Peyer's patch (tissue), 4 donors: ENCODE results near the gene ZCCHC17. TPM values are rescaled to one million over a fixed set of nuclear protein-coding genes. Genes with fewer than 3 reads are reported as not detected.

Experiments
- DNase-seq, 3 donors: peaks; one replicate each; pipeline ENCODE4 v3.0.0-alpha.2; 2017 to 2019
- H3K27ac ChIP-seq, 4 donors: fragments of 200-600 bp; sonication (generic); one replicate each; pipeline ENCODE4 v1.5.1; 2016 to 2019
- H3K27me3 ChIP-seq, 2 donors: fragments of 200-600 bp; sonication (generic); one replicate each; pipeline ENCODE4 v1.5.1; 2019
- H3K36me3 ChIP-seq, 3 donors: fragments of 200-600 bp; sonication (generic); one replicate each; pipeline ENCODE4 v1.5.1; 2016 to 2019
- H3K4me1 ChIP-seq, 4 donors: fragments of 200-600 bp; sonication (generic); one replicate each; pipeline ENCODE4 v1.5.1; 2016 to 2019
- H3K4me3 ChIP-seq, 4 donors: fragments of 200-600 bp; sonication (generic); 1 replicate in 3 of 4; 2 replicates in 1 of 4; pipeline ENCODE4 v1.5.1; 2016 to 2019; ENCODE audit warnings: mild to moderate bottlenecking in 1 of 4
- H3K9me3 ChIP-seq, 4 donors: fragments of 200-600 bp; sonication (generic); one replicate each; pipeline ENCODE4 v1.5.1; 2016 to 2019; ENCODE audit warnings: mild to moderate bottlenecking in 1 of 4
- POLR2A ChIP-seq, 2 donors: fragments of 450-650 bp; IDR thresholded peaks; one replicate each; pipeline ENCODE4 v1.5.1; 2017; ENCODE audit warnings: antibody characterized with exemption in 2 of 2, mild to moderate bottlenecking in 2 of 2, moderate library complexity in 2 of 2
- total RNA-seq, 4 donors: library from RNA; depleted of rRNA; stranded (reverse); fragments of >200 nt; gene quantifications; one replicate each; pipeline ENCODE4 v1.1.0, GENCODE V29; 2016
- TF ChIP-seq, protein P1 (sequence below), 6 experiments: fragments of 450-650 bp in 4 of 6; fragments of 200-600 bp in 2 of 6; sonication (generic) in 1 of 6; IDR thresholded peaks; one replicate each; pipeline ENCODE4 v1.5.1; 2017 to 2019; ENCODE audit warnings: antibody characterized with exemption in 6 of 6, mild to moderate bottlenecking in 3 of 6, moderate library complexity in 1 of 6

ZCCHC17 gene
- total RNA-seq, 4 donors from 2014 or later = 5.4 to 9.8 (median 8.1) TPM

DNA sequence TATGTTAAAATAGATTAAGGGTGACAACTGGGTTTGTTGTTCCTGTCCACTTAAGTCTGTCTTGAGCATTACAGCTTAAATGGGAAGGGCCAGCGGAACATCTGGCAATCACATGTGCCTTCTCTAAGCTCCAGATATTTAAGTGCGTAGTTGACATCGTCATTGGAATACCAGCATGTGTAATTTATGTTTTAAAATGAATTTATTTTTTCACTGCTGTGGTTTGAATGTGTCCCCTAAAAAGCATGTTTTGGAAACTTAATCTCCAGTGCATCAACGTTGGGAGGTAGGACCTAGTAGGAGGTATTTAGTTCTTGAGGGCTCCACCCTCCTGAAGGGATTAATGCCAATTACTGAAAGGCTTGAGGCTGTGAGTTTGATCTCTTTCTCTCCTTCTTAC is 13.4 kb downstream of the ZCCHC17 start:
- Histone ChIP-seq H3K4me1 (no peaks in the 10 kb centered on the region), H3K9me3 (no peaks in the 10 kb centered on the region), H3K27ac (no peak overlapping the region), H3K4me3 (no peak overlapping the region), H3K36me3 (peaks cover 0 to 39% (median 0%) of the 10 kb centered on the region in 3 donors), H3K27me3 (no peaks in the 10 kb centered on the region)
- no peak for DNase-seq
- TF ChIP-seq, protein P1, sequence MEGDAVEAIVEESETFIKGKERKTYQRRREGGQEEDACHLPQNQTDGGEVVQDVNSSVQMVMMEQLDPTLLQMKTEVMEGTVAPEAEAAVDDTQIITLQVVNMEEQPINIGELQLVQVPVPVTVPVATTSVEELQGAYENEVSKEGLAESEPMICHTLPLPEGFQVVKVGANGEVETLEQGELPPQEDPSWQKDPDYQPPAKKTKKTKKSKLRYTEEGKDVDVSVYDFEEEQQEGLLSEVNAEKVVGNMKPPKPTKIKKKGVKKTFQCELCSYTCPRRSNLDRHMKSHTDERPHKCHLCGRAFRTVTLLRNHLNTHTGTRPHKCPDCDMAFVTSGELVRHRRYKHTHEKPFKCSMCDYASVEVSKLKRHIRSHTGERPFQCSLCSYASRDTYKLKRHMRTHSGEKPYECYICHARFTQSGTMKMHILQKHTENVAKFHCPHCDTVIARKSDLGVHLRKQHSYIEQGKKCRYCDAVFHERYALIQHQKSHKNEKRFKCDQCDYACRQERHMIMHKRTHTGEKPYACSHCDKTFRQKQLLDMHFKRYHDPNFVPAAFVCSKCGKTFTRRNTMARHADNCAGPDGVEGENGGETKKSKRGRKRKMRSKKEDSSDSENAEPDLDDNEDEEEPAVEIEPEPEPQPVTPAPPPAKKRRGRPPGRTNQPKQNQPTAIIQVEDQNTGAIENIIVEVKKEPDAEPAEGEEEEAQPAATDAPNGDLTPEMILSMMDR (IDR thresholded peaks at IDR 0.05) = no peak
- no peak for TF ChIP-seq POLR2A (IDR thresholded peaks at IDR 0.05)

DNA sequence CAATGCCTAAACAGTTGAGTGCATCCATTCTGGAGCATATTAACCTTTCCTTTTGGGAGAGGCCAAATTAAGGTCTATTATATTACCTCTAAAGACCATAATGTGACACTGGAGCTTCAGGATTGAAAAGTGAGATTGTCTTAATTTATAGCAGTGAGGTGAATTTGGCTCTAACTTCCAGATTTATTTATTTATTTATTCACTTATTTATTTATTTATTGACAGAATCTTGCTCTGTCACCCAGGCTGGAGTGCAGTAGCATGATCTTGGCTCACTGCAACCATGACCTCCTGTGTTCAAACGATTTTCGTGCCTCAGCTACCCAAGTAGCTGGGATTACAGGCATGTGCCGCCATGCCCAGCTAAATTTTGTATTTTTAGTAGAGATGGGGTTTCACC is 19.1 kb downstream of the ZCCHC17 start:
- no peak for DNase-seq
- H3K4me3 ChIP-seq = no peak overlapping the region
- H3K4me1 ChIP-seq = no peaks in the 10 kb centered on the region
- peaks cover 0 to 84% (median 0%) of the 10 kb centered on the region in 3 donors for H3K36me3 ChIP-seq
- H3K9me3 ChIP-seq = no peaks in the 10 kb centered on the region
- no peaks in the 10 kb centered on the region for H3K27me3 ChIP-seq
- TF ChIP-seq POLR2A (IDR thresholded peaks at IDR 0.05) = no peak
- TF ChIP-seq, protein P1 (IDR thresholded peaks at IDR 0.05) = no peak
- H3K27ac ChIP-seq = no peak overlapping the region

DNA sequence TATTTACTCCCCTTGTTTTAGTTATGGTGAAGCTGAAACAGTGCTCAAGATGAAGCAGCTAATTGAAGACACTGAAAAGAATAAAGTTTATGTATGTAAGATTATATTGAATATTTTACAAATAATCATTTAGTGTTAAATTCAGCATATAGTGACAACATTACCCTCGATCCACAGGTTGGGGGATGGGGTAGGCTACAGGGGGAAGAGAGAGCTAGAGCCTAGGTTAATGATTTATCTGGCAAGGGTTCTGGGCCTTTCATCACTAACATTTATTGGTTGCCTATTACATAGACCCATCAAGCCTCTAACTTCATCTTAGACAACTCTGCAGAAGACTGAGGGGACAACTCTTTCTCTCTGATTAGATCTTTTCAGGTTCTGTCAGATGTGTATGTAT is 21.3 kb downstream of the ZCCHC17 start:
- Histone ChIP-seq H3K27ac (no peak overlapping the region), H3K9me3 (no peaks in the 10 kb centered on the region), H3K4me1 (no peaks in the 10 kb centered on the region), H3K4me3 (no peak overlapping the region), H3K27me3 (no peaks in the 10 kb centered on the region), H3K36me3 (peaks cover 0 to 67% (median 0%) of the 10 kb centered on the region in 3 donors)
- TF ChIP-seq POLR2A (IDR thresholded peaks at IDR 0.05) = no peak
- TF ChIP-seq, protein P1 (IDR thresholded peaks at IDR 0.05) = no peak
- DNase-seq = no peak

DNA sequence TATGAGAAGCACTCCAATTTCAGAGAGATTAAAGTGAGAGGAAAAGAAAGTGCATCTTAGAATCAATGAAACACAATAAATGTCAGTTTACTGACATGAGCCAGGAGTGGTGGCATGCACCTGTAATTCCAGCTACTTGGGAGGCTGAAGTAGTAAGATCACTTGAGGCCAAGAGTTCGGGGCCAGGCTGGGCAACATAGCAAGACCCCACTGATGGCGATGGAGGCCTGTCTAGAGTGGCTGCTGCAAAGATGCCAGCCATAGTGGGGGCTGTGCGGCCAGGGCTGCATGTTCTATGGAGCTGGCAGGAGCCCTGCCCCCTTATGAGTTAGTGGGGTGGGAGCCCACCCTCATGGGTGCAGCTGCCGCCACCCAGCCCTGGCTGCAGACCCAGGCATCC is 27.3 kb downstream of the ZCCHC17 start:
- H3K27ac ChIP-seq = no peak overlapping the region
- H3K4me1 ChIP-seq = no peaks in the 10 kb centered on the region
- TF ChIP-seq POLR2A (IDR thresholded peaks at IDR 0.05) = no peak
- TF ChIP-seq, protein P1 (IDR thresholded peaks at IDR 0.05) = no peak

DNA sequence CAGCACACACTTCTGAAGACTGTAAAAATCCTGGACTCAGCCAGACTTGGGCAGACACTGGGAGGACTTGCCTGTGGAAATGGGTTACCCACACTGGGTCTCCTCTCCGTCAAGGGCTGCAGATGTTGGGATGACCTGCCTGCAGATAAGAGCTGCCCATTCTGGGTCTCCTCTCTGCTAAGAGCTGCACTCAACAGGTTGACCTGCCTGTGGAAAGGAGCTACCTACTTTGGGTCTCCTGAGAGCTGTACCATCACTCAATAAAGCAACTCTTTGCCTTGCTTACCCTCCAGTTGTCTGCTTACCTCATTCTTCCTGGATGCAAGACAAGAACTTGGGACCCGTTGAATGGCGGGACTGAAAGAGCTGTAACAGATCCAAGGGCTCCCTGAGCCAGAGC is 28.2 kb downstream of the ZCCHC17 start:
- TF ChIP-seq, protein P1 (IDR thresholded peaks at IDR 0.05) = no peak
- TF ChIP-seq POLR2A (IDR thresholded peaks at IDR 0.05) = no peak
- no peak for DNase-seq
- no peaks in the 10 kb centered on the region for H3K9me3 ChIP-seq
- peaks cover 0 to 23% (median 0%) of the 10 kb centered on the region in 3 donors for H3K36me3 ChIP-seq
- no peaks in the 10 kb centered on the region for H3K4me1 ChIP-seq
- H3K4me3 ChIP-seq = no peak overlapping the region
- no peaks in the 10 kb centered on the region for H3K27me3 ChIP-seq
- no peak overlapping the region for H3K27ac ChIP-seq

More for the DNA sequence above, 27.3 kb downstream of the ZCCHC17 start:
- Histone ChIP-seq H3K4me3 (no peak overlapping the region), H3K36me3 (peaks cover 0 to 32% (median 0%) of the 10 kb centered on the region in 3 donors), H3K27me3 (no peaks in the 10 kb centered on the region), H3K9me3 (no peaks in the 10 kb centered on the region)
- no peak for DNase-seq

DNA sequence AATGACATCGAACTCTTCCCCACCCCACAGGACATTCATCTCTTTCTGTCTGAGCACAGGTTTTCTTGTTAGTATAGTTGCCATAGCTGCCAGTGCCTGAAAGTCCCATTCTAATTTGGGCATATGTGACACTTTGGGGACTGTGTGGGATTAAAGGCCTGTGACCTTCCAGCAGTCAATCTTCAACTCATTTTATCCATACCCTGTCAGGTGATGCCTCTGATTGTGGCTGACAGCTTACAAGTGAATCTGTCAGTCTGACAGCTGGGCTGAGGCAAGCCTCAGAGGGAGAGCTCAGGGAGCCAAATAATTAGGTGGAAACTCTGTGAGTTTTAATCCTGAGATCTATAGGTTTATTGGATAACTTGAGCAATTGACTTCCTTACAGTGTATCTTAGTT is 29.6 kb downstream of the ZCCHC17 start:
- H3K27me3 ChIP-seq = no peaks in the 10 kb centered on the region
- no peak overlapping the region for H3K4me3 ChIP-seq
- H3K4me1 ChIP-seq = no peaks in the 10 kb centered on the region
- peaks cover 0 to 12% (median 0%) of the 10 kb centered on the region in 3 donors for H3K36me3 ChIP-seq
- H3K9me3 ChIP-seq = no peaks in the 10 kb centered on the region
- no peak for TF ChIP-seq POLR2A (IDR thresholded peaks at IDR 0.05)
- TF ChIP-seq, protein P1 (IDR thresholded peaks at IDR 0.05) = no peak
- DNase-seq = no peak
- H3K27ac ChIP-seq = no peak overlapping the region
